Measurements from ENCODE around the gene MRNIP. TPM values are rescaled to one million over a fixed set of nuclear protein-coding genes. Genes with fewer than 3 reads are reported as not detected.

Gene MRNIP
- polyA plus RNA-seq, 1 donor (not counting 4 experiments of a cell fraction or from before 2014, with no cell fraction given): 14.9 TPM

DNA sequence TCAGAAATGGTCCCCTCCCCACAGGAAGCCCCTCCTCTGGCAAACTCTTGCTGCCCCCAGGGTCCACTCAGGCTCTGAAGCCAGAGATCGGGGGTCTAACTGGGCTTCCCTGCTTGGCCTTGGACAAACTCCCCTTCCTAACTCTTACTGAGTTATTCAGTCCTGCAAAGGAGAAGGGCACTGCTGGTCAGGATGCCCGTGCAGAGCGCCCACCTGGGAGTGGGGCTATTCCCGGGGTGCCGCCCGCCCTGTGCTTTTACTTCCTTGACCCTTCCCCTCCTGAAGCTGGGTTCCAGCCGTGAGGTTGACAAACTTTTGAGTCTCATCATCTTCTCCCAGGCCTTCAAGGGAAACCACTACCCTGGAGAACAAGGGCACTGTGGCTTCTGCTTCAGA lies 44.1 kb upstream of the MRNIP start:
- Histone ChIP-seq H3K27me3 (ENCODE audit: control insufficient read depth, extremely low read depth, insufficient read depth, low read length) (no peaks in the 10 kb centered on the region), H3K9me1 (ENCODE audit: control insufficient read depth, extremely low read depth, insufficient read depth, low read length) (no peaks in the 10 kb centered on the region), H3K4me3 (ENCODE audit: control insufficient read depth in 2 of 3, extremely low read depth in 1 of 3, insufficient read depth in 2 of 3, low read depth in 1 of 3, low read length in 3 of 3) (no peak overlapping the region), H3K79me2 (ENCODE audit: control insufficient read depth, insufficient read depth, low read length) (peaks cover 62% of the 10 kb centered on the region), H3K4me1 (ENCODE audit: control insufficient read depth, extremely low read depth, insufficient read depth, low read length) (peaks cover 9% of the 10 kb centered on the region), H3K36me3 (ENCODE audit: control insufficient read depth in 2 of 2, extremely low read depth in 1 of 2, insufficient read depth in 2 of 2, low read length in 2 of 2) (peaks cover 32 to 35% of the 10 kb centered on the region in 2 experiments), H3K4me2 (ENCODE audit: control insufficient read depth, extremely low read depth, insufficient read depth, low read depth, low read length) (no peak overlapping the region), H3K9ac (ENCODE audit: control insufficient read depth, extremely low read depth, insufficient read depth, low read length) (no peak overlapping the region), H3K9me3 (ENCODE audit: control insufficient read depth, low read depth, low read length) (no peaks in the 10 kb centered on the region), H2AFZ (ENCODE audit: control insufficient read depth, low read length) (no peak overlapping the region), H3K27ac (ENCODE audit: control insufficient read depth, insufficient read depth, low read length) (no peak overlapping the region), H4K20me1 (ENCODE audit: control insufficient read depth, extremely low read depth, insufficient read depth, low read length) (peaks cover 2% of the 10 kb centered on the region)
- DNase-seq (ENCODE audit: low read depth, low spot score): no peak
- TF ChIP-seq, protein P1, sequence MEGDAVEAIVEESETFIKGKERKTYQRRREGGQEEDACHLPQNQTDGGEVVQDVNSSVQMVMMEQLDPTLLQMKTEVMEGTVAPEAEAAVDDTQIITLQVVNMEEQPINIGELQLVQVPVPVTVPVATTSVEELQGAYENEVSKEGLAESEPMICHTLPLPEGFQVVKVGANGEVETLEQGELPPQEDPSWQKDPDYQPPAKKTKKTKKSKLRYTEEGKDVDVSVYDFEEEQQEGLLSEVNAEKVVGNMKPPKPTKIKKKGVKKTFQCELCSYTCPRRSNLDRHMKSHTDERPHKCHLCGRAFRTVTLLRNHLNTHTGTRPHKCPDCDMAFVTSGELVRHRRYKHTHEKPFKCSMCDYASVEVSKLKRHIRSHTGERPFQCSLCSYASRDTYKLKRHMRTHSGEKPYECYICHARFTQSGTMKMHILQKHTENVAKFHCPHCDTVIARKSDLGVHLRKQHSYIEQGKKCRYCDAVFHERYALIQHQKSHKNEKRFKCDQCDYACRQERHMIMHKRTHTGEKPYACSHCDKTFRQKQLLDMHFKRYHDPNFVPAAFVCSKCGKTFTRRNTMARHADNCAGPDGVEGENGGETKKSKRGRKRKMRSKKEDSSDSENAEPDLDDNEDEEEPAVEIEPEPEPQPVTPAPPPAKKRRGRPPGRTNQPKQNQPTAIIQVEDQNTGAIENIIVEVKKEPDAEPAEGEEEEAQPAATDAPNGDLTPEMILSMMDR (optimal IDR thresholded peaks at IDR 0.05 in 1 of 3, IDR thresholded peaks at IDR 0.05 in 1 of 3, conservative IDR thresholded peaks at IDR 0.05 in 1 of 3; ENCODE audit: extremely low read depth in 1 of 3, insufficient read depth in 2 of 3, low read length in 3 of 3): no peak
- FAIRE-seq: no peak
- dilution Hi-C loops (cut with MboI; ENCODE audit: extremely low pct_ligation_motif_present, low sequenced_read_pairs): no loop called here

DNA sequence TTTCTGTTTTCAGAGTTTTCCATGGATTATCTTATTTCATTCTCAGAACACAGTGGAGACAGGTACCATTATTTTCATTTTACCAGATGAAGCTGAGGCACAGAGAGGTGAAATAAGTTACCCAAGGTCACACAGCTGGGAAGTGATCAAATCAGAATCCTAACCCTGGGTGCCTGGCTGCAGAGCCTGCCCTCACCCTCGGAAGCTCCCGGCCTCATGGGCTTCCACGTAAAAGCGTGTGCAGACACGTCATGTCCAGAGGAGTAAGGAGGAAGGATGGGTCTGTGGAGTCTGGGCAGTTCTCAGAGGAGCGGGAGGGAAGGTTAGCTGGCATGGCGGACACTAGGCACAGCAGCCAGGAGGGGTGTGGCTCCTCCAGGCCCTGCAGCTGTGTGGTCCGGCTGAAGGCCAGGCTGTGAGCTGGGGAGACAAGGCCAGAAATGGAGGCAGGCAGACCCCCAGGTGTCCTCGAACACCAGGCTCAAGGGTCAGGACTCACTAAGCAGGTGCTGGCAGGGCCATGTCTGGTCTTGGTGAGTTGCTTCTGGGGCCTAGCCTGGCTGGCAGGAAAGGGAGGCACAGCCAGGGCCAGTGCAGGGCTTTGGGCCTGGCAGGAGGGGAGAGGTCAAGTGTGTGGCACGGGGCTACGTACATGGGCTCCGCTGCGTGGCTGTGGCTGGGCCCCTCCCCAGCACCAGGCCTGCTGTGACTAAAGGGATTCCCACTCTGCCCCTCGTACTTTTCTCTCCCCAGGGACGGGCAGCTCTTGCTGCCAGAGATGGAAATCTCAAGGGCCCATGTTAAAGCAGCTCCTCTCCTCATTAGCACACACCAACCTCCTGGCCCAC lies 43.5 kb upstream of the MRNIP start:
- Histone ChIP-seq H3K4me1 (ENCODE audit: control insufficient read depth, extremely low read depth, insufficient read depth, low read length) (peaks cover 9% of the 10 kb centered on the region), H4K20me1 (ENCODE audit: control insufficient read depth, extremely low read depth, insufficient read depth, low read length) (peaks cover 2% of the 10 kb centered on the region), H3K27ac (ENCODE audit: control insufficient read depth, insufficient read depth, low read length) (no peak overlapping the region), H3K9me1 (ENCODE audit: control insufficient read depth, extremely low read depth, insufficient read depth, low read length) (no peaks in the 10 kb centered on the region), H3K9me3 (ENCODE audit: control insufficient read depth, low read depth, low read length) (no peaks in the 10 kb centered on the region), H3K36me3 (ENCODE audit: control insufficient read depth in 2 of 2, extremely low read depth in 1 of 2, insufficient read depth in 2 of 2, low read length in 2 of 2) (peaks cover 37 to 42% of the 10 kb centered on the region in 2 experiments), H2AFZ (ENCODE audit: control insufficient read depth, low read length) (no peak overlapping the region), H3K9ac (ENCODE audit: control insufficient read depth, extremely low read depth, insufficient read depth, low read length) (no peak overlapping the region), H3K27me3 (ENCODE audit: control insufficient read depth, extremely low read depth, insufficient read depth, low read length) (no peaks in the 10 kb centered on the region), H3K79me2 (ENCODE audit: control insufficient read depth, insufficient read depth, low read length) (peaks cover 61% of the 10 kb centered on the region), H3K4me2 (ENCODE audit: control insufficient read depth, extremely low read depth, insufficient read depth, low read depth, low read length) (no peak overlapping the region), H3K4me3 (ENCODE audit: control insufficient read depth in 2 of 3, extremely low read depth in 1 of 3, insufficient read depth in 2 of 3, low read depth in 1 of 3, low read length in 3 of 3) (no peak overlapping the region)
- TF ChIP-seq EZH2 (IDR thresholded peaks at IDR 0.05; ENCODE audit: low read length): no peak
- TF ChIP-seq, protein P1 (optimal IDR thresholded peaks at IDR 0.05 in 1 of 3, IDR thresholded peaks at IDR 0.05 in 1 of 3, conservative IDR thresholded peaks at IDR 0.05 in 1 of 3; ENCODE audit: extremely low read depth in 1 of 3, insufficient read depth in 2 of 3, low read length in 3 of 3): no peak
- FAIRE-seq: no peak
- dilution Hi-C loops (cut with MboI; ENCODE audit: extremely low pct_ligation_motif_present, low sequenced_read_pairs): no loop called here
- DNase-seq (ENCODE audit: low read depth, low spot score): no peak
